HepG2 (cell line): ENCODE results near the gene HOXD12.

Experiments
- POLR2A ChIP-seq, 2 experiments: IDR thresholded peaks; 2 replicates each; pipeline ENCODE4 v1.6.1; 2011; ENCODE audit warnings: low read depth in 2 of 2, low read length in 2 of 2, mild to moderate bottlenecking in 1 of 2, moderate library complexity in 1 of 2; ENCODE audit not compliant: insufficient read depth in 1 of 2
- ZNF83 ChIP-seq: sonication (generic); formaldehyde crosslinking; IDR thresholded peaks from 2 replicates; pipeline ENCODE4 v1.4.0; 2020; ENCODE audit warnings: missing genetic modification reagents, mild to moderate bottlenecking, borderline replicate concordance
- TF ChIP-seq, protein P1 (sequence below): sonication (generic); formaldehyde crosslinking; IDR thresholded peaks from 2 replicates; pipeline ENCODE4 v1.5.0; 2020; ENCODE audit warnings: mild to moderate bottlenecking, missing genetic modification reagents, moderate library complexity

DNA sequence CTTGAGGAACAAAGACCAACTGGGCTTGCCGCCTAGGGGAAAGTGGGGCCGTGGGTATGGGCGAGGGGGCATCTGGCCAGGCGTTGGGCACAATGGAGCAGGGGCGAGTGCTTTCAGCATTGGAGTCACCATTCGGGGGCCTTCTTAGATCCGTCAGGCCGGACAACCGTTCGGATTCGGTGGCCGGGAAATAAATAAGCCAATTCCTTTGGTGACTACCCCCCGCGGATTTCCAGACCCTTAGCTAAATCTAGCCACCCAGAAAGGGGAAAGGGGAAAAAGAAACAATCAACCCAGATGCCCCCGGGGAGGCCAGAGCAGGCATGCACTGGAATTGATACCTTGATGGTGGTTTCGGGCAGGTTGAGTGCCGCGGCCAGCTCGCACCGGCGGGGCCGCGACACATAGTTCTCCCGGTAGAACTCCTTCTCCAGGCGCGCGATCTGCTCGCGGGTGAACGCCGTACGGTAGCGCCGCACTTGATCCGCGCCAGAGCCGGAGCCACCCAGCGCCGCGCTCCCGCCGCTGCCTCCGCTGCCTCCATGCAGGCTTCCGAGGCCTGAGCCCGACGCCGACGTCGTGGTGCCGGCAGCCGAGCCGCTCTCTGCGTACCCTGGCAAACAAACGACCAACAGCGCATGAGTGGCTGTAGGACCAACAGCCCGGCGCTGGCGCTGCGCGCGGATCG, 17.6 kb upstream of the HOXD12 start:
- TF ChIP-seq, protein P1, sequence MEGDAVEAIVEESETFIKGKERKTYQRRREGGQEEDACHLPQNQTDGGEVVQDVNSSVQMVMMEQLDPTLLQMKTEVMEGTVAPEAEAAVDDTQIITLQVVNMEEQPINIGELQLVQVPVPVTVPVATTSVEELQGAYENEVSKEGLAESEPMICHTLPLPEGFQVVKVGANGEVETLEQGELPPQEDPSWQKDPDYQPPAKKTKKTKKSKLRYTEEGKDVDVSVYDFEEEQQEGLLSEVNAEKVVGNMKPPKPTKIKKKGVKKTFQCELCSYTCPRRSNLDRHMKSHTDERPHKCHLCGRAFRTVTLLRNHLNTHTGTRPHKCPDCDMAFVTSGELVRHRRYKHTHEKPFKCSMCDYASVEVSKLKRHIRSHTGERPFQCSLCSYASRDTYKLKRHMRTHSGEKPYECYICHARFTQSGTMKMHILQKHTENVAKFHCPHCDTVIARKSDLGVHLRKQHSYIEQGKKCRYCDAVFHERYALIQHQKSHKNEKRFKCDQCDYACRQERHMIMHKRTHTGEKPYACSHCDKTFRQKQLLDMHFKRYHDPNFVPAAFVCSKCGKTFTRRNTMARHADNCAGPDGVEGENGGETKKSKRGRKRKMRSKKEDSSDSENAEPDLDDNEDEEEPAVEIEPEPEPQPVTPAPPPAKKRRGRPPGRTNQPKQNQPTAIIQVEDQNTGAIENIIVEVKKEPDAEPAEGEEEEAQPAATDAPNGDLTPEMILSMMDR (CRISPR knock-in tag): no peak
- TF ChIP-seq ZNF83 (CRISPR knock-in tag): no peak
- no peak for TF ChIP-seq POLR2A (IDR thresholded peaks at IDR 0.05; ENCODE audit: insufficient read depth in 1 of 2, low read depth in 2 of 2, low read length in 2 of 2)
